ENCODE data around the gene MYADM.

GRCh38 chr19:53819861-53820260 is 47.8 kb upstream of the MYADM start:
- TF ChIP-seq FOXM1 (IDR thresholded peaks at IDR 0.05; ENCODE audit: borderline replicate concordance) (no peak), FOXK2 (IDR thresholded peaks at IDR 0.05) (no peak), FOXA1 (IDR thresholded peaks at IDR 0.05) (no peak), NFRKB (IDR thresholded peaks at IDR 0.05) (no peak), ZNF384 (IDR thresholded peaks at IDR 0.05) (no peak), L3MBTL2 (conservative IDR thresholded peaks at IDR 0.05) (no peak), SP1 (IDR thresholded peaks at IDR 0.05) (no peak), SUZ12 (IDR thresholded peaks at IDR 0.05) (no peak)

Data from HEK293T (cell line).